Colonic mucosa (tissue), 4 donors: Measurements from ENCODE around the gene YY1. TPM values are rescaled to one million over a fixed set of nuclear protein-coding genes. Genes with fewer than 3 reads are reported as not detected.

ENCODE experiments used
- DNase-seq: peaks from one replicate; pipeline ENCODE4 v3.0.0-alpha.2; 2020
- H3K27ac ChIP-seq: fragments of 200-600 bp; one replicate; pipeline ENCODE4 v1.8.0; 2021
- H3K27me3 ChIP-seq: fragments of 200-600 bp; one replicate; pipeline ENCODE4 v1.8.0; 2021
- H3K36me3 ChIP-seq: fragments of 200-600 bp; one replicate; pipeline ENCODE4 v1.8.0; 2021
- H3K4me1 ChIP-seq: fragments of 200-600 bp; one replicate; pipeline ENCODE4 v1.8.0; 2021; ENCODE audit warnings: mild to moderate bottlenecking
- H3K4me3 ChIP-seq: fragments of 200-600 bp; one replicate; pipeline ENCODE4 v1.8.0; 2021
- H3K9ac ChIP-seq, 2 donors: one replicate each; pipeline ENCODE4 v1.7.0; 2013; ENCODE audit warnings: control low read depth in 2 of 2, low read depth in 2 of 2, low read length in 2 of 2
- H3K9me3 ChIP-seq: fragments of 200-600 bp; one replicate; pipeline ENCODE4 v1.8.0; 2021
- intact Hi-C: fragments of 100-400 bp; cut with DNase I; formaldehyde crosslinking; loops from one replicate; pipeline ENCODE4 v1.14.1; 2022
- total RNA-seq, 2 donors: library from RNA; stranded (reverse); fragmentation: NEBNext Ultra II Directional in 1 of 2; extraction: Animal tissue kit (Norgen Biotek cat#: 25700) in 1 of 2; gene quantifications; one replicate each; pipeline ENCODE4 v1.2.1, GENCODE V29; 2021
- TF ChIP-seq, protein P1 (sequence below): fragments of 200-600 bp; IDR thresholded peaks from one replicate; pipeline ENCODE4 v1.8.0; 2022; ENCODE audit warnings: antibody characterized with exemption, mild to moderate bottlenecking
- donor health status: healthy.
- donor health status: DM: no; HTN: no; CAD: no.
- donor health status: DM: no; HTN: no; CAD: no.

Gene YY1
- total RNA-seq, 2 donors from 2014 or later: 73.2 to 90.4 TPM

GRCh38 chr14:100313464-100314230 lies 74.7 kb downstream of the YY1 start:
- DNase-seq: no peak
- Histone ChIP-seq H3K27ac (no peak overlapping the region), H3K4me1 (peaks cover 4% of the 10 kb centered on the region), H3K36me3 (no peaks in the 10 kb centered on the region), H3K4me3 (no peak overlapping the region), H3K9me3 (no peaks in the 10 kb centered on the region), H3K9ac (no peak overlapping the region), H3K27me3 (no peaks in the 10 kb centered on the region)
- TF ChIP-seq, protein P1, sequence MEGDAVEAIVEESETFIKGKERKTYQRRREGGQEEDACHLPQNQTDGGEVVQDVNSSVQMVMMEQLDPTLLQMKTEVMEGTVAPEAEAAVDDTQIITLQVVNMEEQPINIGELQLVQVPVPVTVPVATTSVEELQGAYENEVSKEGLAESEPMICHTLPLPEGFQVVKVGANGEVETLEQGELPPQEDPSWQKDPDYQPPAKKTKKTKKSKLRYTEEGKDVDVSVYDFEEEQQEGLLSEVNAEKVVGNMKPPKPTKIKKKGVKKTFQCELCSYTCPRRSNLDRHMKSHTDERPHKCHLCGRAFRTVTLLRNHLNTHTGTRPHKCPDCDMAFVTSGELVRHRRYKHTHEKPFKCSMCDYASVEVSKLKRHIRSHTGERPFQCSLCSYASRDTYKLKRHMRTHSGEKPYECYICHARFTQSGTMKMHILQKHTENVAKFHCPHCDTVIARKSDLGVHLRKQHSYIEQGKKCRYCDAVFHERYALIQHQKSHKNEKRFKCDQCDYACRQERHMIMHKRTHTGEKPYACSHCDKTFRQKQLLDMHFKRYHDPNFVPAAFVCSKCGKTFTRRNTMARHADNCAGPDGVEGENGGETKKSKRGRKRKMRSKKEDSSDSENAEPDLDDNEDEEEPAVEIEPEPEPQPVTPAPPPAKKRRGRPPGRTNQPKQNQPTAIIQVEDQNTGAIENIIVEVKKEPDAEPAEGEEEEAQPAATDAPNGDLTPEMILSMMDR: no peak
- intact Hi-C loops: no loop called here

- Histone ChIP-seq H3K4me3 (no peak overlapping the region), H3K27me3 (no peaks in the 10 kb centered on the region), H3K9ac (no peak overlapping the region), H3K27ac (no peak overlapping the region), H3K4me1 (peaks cover 4% of the 10 kb centered on the region), H3K36me3 (no peaks in the 10 kb centered on the region), H3K9me3 (no peaks in the 10 kb centered on the region)
- TF ChIP-seq, protein P1: no peak
- intact Hi-C loops: no loop called here
- DNase-seq: no peak
Measured at GRCh38 chr14:100314724-100315123, 75.8 kb downstream of the YY1 start.

DNA sequence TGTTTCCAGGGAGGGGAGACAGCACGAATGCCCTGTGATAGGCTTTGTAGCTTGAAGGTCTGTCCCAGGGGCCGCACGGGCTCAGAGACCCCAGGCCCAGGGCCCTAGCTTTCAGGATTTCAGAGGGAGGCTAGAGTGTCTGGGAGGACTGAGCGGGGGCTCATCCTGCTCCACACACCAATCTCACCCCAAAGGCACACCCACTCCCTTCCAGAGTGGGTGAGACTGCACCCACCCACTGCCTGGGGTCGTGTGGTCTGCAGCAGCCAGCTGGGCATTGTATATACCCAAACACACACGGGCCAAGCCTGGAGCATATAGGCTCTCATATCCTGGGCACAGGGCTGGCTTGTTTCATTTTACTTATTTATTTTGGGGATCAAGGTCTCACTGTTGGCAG lies 78.4 kb downstream of the YY1 start:
- no peak overlapping the region for H3K9ac ChIP-seq
- H3K36me3 ChIP-seq: no peaks in the 10 kb centered on the region
- H3K27ac ChIP-seq: no peak overlapping the region
- H3K4me1 ChIP-seq: peaks cover 4% of the 10 kb centered on the region
- no peaks in the 10 kb centered on the region for H3K27me3 ChIP-seq
- DNase-seq: no peak
- intact Hi-C loops: no loop called here
- TF ChIP-seq, protein P1: no peak
- no peak overlapping the region for H3K4me3 ChIP-seq
- no peaks in the 10 kb centered on the region for H3K9me3 ChIP-seq

DNA sequence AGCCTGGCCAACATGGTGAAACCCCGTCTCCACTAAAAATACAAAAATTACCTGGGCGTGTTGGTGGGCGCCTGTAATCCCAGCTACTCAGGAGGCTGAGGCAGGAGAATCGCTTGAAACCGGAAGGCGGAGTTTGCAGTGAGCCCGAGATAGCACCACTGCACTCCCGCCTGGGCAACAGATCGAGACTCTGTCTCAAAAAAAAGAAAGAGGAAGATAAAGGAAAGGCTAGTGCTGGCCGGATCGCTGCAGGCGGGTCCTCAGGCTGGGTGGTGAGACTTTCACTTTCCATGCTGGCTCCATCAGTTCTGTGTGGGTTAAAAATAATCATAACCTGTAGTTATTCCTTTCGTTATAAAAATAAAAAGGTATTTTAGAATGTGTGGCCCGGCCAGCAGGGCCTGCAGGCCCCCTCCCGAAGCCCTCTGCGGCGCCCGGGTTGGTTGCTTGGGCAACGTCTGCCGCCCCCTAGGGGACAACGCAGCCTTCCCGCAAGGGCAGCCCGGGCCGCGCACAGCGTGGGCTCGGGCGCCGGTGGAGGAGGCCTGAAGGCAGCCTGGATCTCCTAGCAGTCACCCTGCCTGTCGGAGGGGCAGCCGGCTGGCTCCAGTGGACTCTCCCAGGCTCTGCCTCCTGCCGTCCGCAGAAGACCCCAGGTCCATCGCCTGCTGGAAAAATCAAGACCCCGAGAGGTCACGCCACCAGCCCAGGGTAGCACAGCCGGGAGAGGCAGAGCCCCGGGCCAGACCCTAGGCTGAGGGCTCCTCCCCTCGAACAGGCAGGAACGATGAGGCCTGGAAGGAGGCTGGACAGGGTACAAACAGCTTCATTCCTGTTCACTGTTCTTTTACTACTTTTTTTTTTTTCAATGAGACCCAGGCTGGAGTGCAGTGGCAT lies 79.2 kb downstream of the YY1 start:
- peaks cover 4% of the 10 kb centered on the region for H3K4me1 ChIP-seq
- H3K4me3 ChIP-seq: peak overlapping the region; percentile 22
- no peaks in the 10 kb centered on the region for H3K36me3 ChIP-seq
- intact Hi-C loops: no loop called here
- TF ChIP-seq, protein P1: peak; percentile 81
- H3K27ac ChIP-seq: no peak overlapping the region
- H3K27me3 ChIP-seq: no peaks in the 10 kb centered on the region
- H3K9me3 ChIP-seq: no peaks in the 10 kb centered on the region
- peak; percentile 72 for DNase-seq
- peak overlapping the region; percentile 16 to 33 for H3K9ac ChIP-seq

- no peak overlapping the region for H3K4me3 ChIP-seq
- TF ChIP-seq, protein P1: no peak
- H3K9me3 ChIP-seq: no peaks in the 10 kb centered on the region
- no peak for DNase-seq
- peaks cover 4% of the 10 kb centered on the region for H3K4me1 ChIP-seq
- H3K27me3 ChIP-seq: no peaks in the 10 kb centered on the region
- no peak overlapping the region for H3K27ac ChIP-seq
- no peak overlapping the region for H3K9ac ChIP-seq
- no peaks in the 10 kb centered on the region for H3K36me3 ChIP-seq
- intact Hi-C loops: no loop called here
Measured at GRCh38 chr14:100320157-100320856, 81.4 kb downstream of the YY1 start.
